ENCODE data around the gene CMTM1.

The CMTM1 gene, protein sequence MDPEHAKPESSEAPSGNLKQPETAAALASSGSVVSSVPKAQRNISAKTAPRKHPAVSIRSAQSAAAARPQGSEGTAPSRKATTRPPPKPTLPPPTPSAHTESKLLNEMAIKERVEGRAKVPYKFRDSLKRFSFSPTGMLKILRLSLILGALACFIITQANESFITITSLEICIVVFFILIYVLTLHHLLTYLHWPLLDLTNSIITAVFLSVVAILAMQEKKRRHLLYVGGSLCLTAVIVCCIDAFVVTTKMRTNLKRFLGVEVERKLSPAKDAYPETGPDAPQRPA

DNA sequence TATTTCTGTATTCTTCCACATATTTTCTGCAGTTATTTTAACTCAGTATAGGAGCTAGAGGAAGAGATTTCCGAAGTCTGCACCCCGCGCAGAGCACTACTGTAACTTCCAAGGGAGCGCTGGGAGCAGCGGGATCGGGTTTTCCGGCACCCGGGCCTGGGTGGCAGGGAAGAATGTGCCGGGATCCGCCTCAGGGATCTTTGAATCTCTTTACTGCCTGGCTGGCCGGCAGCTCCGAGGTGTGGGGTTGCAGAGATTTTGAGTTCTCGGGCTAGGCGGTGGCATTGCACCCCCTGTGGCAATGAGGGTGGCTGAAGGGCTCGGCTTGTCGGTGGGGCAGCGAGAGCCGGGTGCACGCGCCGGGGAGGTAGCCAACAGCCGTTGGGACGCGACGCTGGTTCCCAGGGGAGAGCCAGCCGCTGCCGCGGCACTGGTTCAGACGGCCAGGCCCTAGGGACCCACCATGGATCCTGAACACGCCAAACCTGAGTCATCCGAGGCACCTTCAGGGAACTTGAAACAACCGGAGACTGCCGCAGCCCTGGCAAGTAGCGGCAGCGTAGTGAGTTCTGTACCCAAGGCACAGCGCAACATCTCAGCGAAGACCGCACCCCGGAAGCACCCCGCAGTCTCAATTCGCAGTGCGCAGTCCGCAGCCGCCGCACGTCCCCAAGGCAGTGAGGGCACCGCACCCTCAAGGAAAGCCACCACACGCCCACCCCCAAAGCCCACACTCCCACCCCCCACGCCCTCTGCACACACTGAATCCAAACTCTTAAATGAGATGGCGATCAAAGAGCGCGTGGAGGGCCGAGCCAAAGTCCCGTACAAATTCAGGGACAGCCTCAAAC lies at the start of gene CMTM1:
TSS of gene CMTM1 (plus strand) at position 389 of the 851 bp plus-strand sequence. CDS start at position 464, 75 bp downstream.
- DNase-seq (ENCODE audit: low read depth): no peak

DNA sequence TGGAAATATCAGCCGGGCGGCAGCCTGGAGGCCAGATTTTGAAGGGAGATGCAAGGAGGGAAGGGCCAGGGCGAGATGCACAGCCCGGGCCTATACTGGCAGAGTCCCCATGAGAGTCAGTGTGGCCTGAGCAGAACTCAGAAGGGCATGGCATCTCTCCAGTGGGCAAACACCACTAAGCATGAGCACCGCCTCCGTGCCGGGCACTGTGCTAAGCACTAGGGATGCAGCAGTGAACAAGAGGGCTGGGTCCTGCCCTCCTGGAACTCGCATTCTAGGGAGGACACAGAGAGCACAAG lies 49.8 kb upstream of the CMTM1 start:
- no peak for DNase-seq (ENCODE audit: low read depth)

DNA sequence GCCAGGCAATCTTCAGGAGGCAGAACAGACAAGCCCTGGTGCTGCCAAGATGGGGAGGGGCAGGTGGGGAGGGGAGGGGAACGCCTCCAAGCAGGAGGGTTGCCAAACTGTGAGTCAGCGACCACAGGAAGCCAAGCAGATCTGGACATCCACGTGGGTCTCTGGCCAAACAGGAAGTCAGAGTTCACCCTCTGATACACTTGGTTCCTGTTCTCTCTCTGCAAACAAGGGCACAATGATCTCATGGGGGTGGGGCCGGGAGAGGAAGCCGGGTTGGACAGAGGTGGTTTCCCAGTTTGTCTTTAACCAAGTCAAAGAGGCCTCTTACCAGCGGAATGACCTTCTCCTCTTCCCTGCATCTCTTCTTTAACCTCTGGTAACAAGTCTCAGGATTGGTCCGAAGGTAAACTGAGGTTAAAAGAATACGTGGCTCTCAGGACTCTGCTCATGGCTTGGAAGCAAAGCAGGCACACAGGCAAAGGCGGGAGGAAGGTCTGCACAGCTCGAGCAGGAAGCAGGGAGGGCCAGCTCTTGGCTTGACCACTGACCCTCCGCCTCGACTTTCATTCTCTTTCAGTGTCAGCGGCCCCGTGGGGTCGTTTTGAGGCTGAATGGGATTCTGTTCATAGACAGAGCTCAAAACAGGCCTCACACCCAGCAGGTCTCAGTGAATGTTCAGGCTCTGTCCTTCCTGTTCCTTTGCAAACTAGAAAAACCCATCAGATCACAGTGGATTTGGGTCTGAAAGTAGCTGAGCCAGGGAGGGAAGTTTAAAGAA lies 49.2 kb upstream of the CMTM1 start:
- DNase-seq (ENCODE audit: low read depth): peak; percentile 68

DNA sequence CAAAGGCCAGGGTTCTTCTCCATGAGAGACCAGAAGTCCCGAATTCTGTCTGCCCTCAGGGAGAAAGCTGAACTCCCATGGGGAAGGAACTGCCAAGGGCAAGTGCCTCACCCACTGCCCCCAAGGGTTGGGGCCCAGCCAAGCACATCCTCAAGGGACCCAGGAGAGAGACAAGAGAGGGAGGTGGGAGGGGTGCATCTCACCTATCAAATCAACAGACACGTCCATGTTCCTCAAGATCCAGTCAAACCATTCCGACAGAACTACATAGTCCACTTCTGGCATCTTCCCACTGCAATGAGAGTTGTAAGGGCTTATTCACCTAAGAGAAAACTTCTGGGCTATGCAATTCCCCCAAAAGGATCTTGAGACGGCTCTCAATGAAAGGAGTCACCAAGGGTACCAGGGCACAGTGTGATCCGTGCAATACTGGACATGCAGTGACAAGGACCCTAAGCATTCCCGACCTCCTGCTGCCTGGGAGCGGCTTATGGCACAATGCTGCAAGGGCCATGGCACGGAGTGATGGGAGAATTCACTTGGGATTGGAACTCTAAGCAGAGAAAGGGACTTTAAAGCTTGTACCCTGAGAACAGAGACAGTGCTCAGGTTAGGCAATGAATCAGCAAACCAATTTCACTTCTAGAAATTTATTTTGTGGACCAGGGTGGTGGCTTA lies 48.5 kb upstream of the CMTM1 start:
- no peak for DNase-seq (ENCODE audit: low read depth)

DNA sequence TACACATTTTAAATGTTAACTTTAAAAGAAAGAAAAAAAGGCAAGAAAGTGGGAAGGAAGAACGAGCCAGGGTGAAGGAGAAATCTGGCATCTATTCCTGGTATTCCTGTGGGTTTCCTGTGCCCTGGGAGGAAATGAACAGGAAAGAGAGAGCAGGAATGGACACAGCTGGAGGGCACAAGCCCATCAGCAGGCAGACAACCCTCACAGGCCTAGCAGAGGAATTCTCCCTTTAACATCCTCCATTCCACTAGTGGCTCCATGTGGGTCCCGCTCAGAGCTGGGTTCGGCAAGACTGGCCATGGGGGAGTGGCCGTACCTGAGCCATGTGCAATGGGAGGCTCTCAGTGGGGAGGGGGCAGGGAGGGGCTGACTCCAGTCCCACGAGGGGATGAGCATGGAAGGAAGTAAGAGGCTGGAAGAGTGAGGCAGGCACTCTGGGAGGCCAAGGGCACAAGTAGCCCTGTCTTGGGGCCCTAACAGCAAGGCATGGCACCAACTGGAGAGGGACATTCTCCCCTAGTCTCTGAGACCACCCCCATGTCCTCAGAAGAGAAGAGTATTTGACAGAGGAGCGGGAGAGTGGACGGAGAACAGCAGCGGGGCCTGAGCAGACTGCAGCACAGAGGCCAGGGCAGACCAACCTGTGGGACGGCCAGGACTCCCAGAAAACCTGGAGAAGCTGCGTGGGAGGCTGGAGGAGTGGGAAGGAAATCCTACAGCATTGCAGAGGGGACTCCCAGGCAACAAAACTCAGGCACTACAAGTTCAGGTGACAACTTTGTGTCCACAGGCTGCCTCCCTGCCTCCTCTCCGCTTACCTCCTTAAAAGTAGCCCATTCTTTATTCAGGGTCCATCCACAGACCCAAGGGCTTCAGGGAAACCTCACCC lies 46.5 kb upstream of the CMTM1 start:
- DNase-seq (ENCODE audit: low read depth): no peak

DNA sequence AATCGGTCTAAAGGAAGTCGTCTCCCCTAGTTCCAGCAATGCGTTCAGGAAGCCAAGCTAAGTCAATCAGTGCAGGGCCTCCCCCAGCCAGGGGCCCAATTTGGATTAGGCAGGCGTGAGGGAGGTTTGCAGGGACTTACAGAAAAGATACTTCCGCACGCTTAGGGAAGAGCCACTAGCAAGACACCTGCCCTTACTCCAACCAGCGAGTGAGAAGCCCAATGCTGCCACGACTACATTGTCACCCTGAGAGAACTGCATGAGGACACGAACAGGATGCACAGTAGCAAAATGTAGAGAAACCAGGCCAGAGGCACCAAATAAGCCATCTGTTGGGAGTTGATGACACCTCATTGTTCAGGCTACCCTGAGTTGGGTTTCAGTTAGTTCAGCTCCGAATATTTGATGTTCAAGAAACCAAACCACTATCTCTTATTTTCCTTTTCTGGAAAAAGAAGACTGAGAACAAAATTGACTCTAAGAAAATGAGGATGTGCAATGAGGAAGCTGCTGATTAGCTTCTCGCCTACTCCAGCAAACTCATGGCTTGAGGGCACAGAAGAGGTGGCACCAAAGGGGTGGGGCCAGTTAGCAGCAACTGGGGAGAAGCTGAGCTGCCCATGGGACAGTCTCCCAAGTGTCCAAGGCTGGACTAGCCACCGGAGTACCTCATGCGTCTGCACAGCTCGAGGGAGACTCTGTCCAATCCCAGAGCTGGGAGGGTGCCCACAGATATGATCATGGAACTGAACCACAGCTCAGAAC lies 45.7 kb upstream of the CMTM1 start:
- no peak for DNase-seq (ENCODE audit: low read depth)

DNA sequence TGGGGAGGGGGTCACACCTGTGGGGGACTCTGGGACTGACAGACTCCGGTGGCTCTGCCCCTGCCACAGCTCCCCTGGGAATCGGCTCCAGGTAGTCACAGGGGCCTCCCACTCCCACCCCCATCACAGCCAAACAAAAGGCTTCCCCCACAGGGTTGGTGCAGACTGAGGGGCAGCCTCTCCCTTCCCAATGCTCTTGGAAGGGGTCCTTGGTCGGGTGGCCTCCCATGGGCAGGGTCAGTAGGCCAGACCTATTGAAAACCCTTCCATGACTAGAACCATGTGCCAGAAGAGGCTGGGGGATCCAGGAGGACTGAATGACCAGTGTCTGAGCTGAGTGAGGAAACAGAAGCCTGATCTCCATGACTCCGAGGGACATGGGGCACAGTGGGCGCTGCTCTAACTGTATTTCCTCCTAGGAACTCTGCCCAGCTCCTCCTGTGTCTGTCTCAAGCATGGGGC lies 45.0 kb upstream of the CMTM1 start:
- no peak for DNase-seq (ENCODE audit: low read depth)

DNA sequence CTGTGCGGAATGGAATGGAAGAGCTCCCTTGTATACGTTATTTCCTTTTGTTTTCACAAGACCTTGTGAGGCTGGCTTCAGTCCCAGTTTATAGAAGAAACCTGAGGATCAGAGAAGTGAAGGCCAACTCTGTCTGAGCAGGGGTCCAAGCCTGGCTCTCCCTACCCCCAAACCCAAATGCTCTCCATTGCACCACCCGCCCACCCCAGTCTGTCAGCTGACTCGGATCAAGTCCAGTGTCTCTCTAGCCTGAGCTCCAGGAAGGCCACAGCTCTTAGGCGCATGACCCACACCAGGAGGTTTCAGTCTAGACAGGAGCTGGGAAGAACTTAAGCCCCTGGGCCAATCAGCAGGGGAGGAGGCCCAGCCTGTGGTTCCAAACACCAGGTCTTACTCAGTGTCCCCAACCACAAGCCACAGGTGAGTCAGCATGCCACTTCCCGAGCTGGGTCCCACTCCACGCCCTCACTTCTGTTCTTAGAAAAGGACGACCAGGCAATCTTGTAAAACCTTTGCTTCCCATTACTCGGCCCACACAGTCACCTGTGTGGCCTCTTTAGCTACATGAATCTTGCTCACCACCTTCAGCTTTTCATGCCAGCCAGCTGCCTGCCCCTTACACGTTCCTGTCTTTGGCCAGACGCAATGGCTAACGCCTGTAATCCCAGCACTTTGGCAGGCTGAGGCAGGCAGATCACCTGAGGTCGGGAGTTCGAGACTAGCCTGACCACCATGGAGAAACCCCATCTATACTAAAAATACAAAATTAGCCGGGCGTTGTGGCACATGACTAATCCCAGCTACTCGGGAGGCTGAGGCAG lies 44.1 kb upstream of the CMTM1 start:
- peak; percentile 81 for DNase-seq (ENCODE audit: low read depth)

DNA sequence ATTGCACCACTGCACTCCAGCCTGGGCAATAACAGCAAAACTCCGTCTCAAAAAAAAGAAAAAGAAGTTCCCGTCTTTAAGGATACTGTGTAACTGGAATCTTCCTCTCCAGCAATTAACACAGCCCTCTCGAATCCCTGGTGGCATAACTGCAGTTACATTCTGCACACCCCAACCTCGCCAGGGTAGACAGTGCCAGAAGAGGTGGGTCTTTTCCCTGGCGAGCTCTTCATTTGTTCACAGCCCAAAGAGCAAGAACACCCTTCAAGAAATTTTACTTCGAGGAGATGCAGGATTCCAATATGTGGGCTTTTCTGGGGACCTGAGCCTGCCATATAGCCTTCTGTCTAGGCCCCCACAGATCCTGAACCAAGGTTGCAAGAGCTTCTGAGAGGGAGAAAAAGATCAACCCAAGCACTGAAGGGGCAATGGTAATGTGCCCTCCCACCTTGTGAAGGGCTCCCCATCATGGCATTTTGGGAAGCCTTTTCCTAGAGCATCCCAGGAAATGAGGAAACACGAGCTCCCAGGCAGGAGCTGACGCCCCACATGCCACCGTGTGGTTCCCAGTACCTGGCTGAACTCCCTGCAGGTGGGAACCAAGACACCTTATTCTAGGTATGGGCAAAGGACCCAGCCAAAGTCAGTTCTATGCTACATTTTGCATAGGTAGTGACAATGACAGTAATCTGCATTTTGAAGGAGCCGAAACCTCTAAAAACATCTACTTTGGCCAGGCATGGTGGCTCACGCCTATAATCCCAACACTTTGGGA lies 43.2 kb upstream of the CMTM1 start:
- DNase-seq (ENCODE audit: low read depth): no peak

DNA sequence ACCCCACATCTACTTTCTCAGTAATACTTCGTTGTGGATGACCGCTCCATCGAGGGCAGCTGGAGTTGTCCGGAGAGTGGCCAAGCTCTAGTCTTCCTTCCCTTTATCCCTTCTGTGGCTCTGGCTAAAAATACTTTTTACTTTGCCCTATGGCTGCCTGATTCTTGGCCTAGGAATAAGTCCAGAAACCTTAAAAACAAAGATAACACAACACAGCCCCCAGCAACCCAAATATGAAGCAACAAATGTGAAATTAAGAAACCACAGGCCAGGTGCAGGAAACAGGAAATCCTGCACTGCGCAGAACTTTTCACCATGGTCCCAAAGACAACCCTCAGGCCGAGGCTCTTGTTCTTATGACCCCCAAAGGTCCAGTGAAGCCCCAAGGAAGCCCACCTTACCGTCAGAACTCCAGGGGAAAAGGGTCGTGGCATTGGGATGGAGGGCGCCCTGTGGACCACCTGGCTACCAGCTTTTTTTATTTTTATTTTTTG lies 42.3 kb upstream of the CMTM1 start:
- no peak for DNase-seq (ENCODE audit: low read depth)

DNA sequence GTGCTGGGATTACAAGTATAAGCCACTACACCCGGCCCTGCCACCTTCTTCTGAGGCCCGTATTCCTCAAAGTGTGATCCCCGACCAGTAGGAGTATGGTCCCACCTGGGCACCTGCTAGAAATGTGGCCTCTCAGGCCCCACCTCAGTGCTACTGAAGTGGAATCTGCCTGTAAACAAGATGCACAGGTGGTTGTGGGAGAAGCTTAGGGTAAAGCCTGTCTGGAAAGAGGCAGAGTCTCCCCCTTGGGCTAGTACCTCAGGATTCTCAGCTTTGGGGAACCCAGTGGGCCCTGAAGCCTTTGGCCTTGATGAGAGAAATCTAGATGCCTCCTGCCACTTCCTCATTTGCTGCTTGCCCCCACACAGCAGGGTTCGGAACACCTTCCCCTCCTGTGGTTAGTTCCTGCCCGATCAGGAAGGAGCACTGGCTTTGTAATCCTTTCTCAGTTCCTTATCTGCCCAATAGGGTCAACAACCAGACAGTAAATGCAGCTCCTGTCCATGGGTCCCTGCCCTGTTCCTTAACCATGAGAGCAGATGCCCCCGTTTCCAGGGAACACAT lies 41.6 kb upstream of the CMTM1 start:
- DNase-seq (ENCODE audit: low read depth): no peak

DNA sequence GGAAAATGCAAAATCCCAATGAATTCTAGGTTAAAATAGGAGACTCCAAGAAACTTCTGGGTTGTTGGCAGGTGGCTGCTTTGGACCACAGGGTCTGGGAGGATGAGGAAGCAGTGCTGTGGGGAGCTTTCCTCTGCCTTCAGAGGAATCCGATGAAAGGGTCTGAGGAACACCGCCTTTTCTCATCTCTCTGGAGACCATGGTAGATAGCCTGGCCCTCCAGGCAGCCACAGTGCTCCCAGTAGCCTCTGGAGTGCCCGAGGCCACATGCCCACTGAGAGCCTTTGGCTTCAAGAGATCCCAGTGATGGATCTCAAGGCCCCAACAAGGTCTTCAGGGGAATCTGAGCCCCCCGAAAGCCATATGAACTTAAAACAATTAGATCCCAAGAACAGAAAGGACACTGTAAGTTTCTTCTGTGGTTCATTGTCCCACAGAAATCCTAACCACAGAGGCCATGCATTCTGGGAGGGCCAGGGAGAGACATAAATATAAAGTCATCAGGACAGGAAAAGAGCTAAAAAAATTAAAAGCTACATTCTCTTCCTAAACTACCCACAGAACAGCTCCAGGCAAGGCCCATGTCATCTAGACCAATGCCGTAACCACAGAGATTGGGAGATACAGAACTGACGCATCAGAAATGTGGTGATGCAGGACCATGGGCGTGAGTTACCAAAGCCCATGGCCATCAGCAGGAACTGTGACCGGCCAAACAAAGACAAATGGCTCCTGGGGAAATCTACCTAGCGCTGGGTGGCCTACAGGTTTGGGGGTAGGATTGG lies 40.7 kb upstream of the CMTM1 start:
- DNase-seq (ENCODE audit: low read depth): no peak

DNA sequence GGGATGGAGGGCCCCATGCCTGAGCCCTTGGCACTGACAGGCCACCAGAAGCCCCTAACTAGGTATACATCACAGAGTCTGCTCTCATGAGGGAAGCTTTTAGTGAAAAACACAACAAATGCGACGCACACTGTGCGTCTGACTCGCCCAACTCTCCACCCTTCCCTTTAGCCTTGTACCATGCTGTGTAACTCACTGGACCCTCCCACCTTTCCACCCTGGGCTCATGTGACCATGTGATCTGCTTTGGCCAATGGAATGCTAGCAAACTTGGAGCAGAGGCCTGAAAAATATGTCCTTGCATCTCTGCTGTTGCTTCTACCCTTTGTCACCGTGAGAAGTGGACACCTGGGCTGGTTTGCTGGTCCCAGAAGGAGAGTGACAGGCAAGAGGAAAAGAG lies 37.9 kb upstream of the CMTM1 start:
- no peak for DNase-seq (ENCODE audit: low read depth)

DNA sequence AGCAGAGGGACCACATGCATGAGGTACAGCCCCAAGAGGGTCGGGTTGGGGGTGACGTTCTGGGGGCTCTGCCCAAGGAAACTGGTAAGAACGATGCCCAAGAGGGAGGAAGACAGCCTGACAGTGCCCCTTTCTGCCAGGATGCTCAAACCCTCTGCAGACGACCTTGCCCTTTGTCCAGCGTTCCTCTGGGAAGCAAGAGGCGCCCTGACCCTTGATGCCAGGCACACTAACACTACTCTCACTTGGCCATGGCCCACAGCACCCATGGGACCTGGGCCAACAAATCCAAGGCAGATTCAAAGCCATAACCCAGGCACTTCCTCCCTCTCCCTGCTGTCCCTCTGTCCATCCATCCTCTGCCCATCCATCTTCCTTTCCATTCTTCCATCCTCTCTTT lies 36.8 kb upstream of the CMTM1 start:
- DNase-seq (ENCODE audit: low read depth): no peak

DNA sequence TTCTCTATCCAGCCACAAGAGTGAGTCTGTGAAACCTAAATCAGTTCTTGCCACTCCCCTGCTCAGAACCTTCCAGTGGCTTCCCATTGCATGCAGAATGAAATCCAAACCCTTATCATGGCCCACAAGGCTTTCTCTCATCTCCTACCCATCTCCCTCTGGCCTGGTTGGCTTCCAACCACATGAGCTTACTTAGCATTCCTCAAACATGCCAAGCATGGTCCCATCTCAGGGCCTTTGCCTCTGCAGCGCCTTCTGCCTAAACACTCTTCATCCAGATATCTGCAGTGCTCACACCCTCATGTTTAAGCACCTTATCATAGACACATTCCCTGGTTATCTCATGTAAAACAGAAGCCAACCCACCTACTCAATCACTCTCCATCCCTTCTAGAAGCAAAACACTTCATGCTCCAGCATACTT lies 31.9 kb upstream of the CMTM1 start:
- DNase-seq (ENCODE audit: low read depth): no peak

DNA sequence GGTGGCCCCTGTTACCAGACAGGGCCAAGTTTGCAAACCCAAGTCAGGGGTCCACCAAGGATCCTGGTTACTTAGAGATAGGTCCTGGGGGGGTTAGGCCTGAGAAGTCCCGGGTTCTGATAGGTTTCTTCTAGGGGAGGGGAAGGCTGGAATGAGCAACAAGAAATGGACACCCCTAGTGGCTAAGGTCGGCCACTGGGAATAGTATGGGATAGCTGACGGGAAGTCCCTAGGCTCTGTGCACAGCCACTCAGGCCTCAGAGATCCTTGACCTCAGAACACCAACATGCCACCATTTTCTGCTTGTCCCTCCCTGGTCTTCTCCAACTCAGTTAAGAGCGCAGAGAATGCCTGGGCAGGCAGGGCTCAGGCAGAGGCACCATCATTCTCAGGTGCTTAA lies 29.7 kb upstream of the CMTM1 start:
- no peak for DNase-seq (ENCODE audit: low read depth)

DNA sequence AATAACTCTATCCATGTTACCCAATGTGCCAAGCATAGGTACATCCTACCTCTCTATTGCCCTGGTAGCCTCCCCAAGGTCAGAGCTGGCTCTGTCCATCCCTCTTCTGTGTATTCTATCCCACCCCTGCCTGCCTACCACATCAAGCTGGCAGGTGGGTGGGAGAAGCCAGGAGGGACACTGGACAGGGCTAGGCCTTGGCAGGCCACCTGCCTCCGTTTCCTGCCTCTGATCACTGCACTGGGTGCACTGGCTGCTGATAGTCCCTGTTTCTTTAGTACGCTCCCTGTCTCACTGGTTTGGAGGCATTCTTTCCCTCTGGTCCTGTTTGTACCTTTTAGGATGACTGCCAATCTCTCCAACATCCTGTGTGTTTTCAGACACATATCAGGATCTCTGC lies 29.0 kb upstream of the CMTM1 start:
- no peak for DNase-seq (ENCODE audit: low read depth)
